HL-60 (cell line): ENCODE data around the gene C4BPA.

ENCODE experiments used
- DNase-seq, 2 experiments: peaks; one replicate each; pipeline ENCODE4 v3.0.0-alpha.2; 2010 to 2020; ENCODE audit warnings: low read depth in 1 of 2, low spot score in 1 of 2
- H3K27ac ChIP-seq: fragments of 250-450 bp; sonication (Bioruptor Pico); replicated peaks from 2 replicates; pipeline ENCODE4 v1.5.1; 2020; ENCODE audit warnings: mild to moderate bottlenecking, moderate library complexity
- H3K27me3 ChIP-seq: fragments of 250-450 bp; sonication (Bioruptor Pico); 2 replicates; pipeline ENCODE4 v1.5.1; 2021; ENCODE audit warnings: mild to moderate bottlenecking, moderate library complexity; ENCODE audit not compliant: insufficient read depth, poor library complexity, severe bottlenecking
- H3K4me3 ChIP-seq: replicated peaks from 2 replicates; pipeline ENCODE4 v1.5.1; 2011; ENCODE audit warnings: mild to moderate bottlenecking, control low read depth, low read length; ENCODE audit not compliant: insufficient read depth
- GABPA ChIP-seq: IDR thresholded peaks from 2 replicates; pipeline ENCODE4 v1.6.1; 2012; ENCODE audit warnings: low read depth
- POLR2AphosphoS5 ChIP-seq: IDR thresholded peaks from 2 replicates; pipeline ENCODE4 v1.6.1; 2012; ENCODE audit warnings: low read depth
- REST ChIP-seq: IDR thresholded peaks from 2 replicates; pipeline ENCODE4 v1.6.1; 2012; ENCODE audit warnings: low read depth; ENCODE audit not compliant: insufficient replicate concordance
- SPI1 ChIP-seq: IDR thresholded peaks from 2 replicates; pipeline ENCODE4 v1.6.1; 2012; ENCODE audit warnings: low read depth, mild to moderate bottlenecking, borderline replicate concordance
- TF ChIP-seq, protein P1 (sequence below): IDR thresholded peaks from one replicate; pipeline ENCODE4 v1.5.1; 2011; ENCODE audit warnings: low read length, control low read depth, inconsistent platforms; ENCODE audit not compliant: insufficient read depth

The C4BPA gene

DNA sequence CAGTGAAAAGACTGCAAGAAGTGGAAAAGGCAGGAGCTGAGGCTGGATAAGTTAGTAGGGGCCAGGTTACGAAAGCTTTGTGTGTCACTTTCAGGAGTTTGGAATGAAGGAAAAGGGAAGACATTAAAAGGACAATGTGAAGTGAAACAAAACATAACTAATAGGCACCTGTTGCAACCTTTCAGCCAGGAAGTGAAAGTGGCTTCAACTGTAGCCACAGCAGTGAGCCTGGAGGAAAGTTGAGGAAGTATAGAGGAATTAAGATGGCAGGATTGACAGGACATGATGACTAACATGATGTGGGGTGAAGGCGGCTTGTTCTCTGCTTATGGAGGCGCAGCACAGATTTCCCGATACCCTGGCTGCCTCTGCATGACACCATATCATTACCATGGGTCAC, 68.9 kb downstream of the C4BPA start:
- H3K27me3 ChIP-seq: no peaks in the 10 kb centered on the region
- DNase-seq: peak; percentile 30 to 33
- H3K4me3 ChIP-seq: no peak overlapping the region
- TF ChIP-seq, protein P1, sequence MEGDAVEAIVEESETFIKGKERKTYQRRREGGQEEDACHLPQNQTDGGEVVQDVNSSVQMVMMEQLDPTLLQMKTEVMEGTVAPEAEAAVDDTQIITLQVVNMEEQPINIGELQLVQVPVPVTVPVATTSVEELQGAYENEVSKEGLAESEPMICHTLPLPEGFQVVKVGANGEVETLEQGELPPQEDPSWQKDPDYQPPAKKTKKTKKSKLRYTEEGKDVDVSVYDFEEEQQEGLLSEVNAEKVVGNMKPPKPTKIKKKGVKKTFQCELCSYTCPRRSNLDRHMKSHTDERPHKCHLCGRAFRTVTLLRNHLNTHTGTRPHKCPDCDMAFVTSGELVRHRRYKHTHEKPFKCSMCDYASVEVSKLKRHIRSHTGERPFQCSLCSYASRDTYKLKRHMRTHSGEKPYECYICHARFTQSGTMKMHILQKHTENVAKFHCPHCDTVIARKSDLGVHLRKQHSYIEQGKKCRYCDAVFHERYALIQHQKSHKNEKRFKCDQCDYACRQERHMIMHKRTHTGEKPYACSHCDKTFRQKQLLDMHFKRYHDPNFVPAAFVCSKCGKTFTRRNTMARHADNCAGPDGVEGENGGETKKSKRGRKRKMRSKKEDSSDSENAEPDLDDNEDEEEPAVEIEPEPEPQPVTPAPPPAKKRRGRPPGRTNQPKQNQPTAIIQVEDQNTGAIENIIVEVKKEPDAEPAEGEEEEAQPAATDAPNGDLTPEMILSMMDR: no peak
- TF ChIP-seq SPI1 (0 out of 2 replicates have a peak, but pooled peaks have one; percentile 30), POLR2AphosphoS5 (no peak), REST (no peak)
- H3K27ac ChIP-seq: no peak overlapping the region

- Histone ChIP-seq H3K27me3 (no peaks in the 10 kb centered on the region), H3K4me3 (no peak overlapping the region), H3K27ac (no peak overlapping the region)
- DNase-seq: no peak
- TF ChIP-seq GABPA: no peak
Observed at GRCh38 chr1:207173396-207173795, 69.4 kb downstream of the C4BPA start.

DNA sequence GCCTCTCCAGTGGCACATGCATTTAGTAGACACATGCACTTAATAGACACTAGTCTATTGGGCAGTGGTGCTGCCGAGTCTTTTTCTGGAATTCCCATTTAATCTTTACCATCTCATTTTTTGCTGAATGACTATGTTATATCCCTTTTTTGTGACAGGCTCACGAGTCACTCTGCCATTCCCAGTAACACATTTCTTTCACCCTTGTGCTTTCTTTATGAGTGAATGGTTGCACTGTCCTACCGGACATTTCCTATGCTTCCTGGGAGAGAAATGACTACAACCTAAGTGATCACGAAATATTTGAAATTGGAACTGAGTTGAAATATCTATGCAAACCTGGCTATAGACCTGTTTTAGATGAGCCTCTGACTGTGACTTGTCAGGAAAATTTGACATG, 70.9 kb downstream of the C4BPA start:
- H3K4me3 ChIP-seq: no peak overlapping the region
- TF ChIP-seq POLR2AphosphoS5: no peak
- TF ChIP-seq, protein P1: no peak
- TF ChIP-seq REST: no peak
- TF ChIP-seq SPI1: no peak
- no peak for TF ChIP-seq GABPA
- no peak for DNase-seq
- no peaks in the 10 kb centered on the region for H3K27me3 ChIP-seq
- H3K27ac ChIP-seq: no peak overlapping the region

- no peak overlapping the region for H3K27ac ChIP-seq
- H3K4me3 ChIP-seq: no peak overlapping the region
- H3K27me3 ChIP-seq: no peaks in the 10 kb centered on the region
- no peak for DNase-seq
- TF ChIP-seq GABPA (no peak), REST (no peak), SPI1 (no peak), POLR2AphosphoS5 (no peak)
- TF ChIP-seq, protein P1: no peak
Observed at GRCh38 chr1:207179036-207179435, 75.0 kb downstream of the C4BPA start.
